HUDEP-2 (cell line): ENCODE measurements around the gene RNF115.
"Not testable (repeated sequence)": the region's sequence is repeated elsewhere in the genome, so short reads cannot be mapped to it uniquely, and the experiment has no call there.

Experiments
- DNase-seq, 76 experiments: peaks; one replicate each; lab custom pipeline; 2025; ENCODE audit not compliant: unreplicated experiment in 76 of 76; lab: John Stamatoyannopoulos, UW

RNF115 gene

GRCh38 chr1:145823565-145824498 is at the start of gene RNF115, which contains the start of gene POLR3C:
Gene RNF115 (minus strand): TSS chr1:145824095. CDS start chr1:145823873, 222 bp downstream.
Gene POLR3C (plus strand): TSS chr1:145824200. CDS start chr1:145825777, 1,577 bp downstream.
- peak in 74 of 76 experiments; percentile 48 to 91 (median 83) for DNase-seq

GRCh38 chr1:145871994-145872924 is 48.4 kb upstream of the RNF115 start:
- DNase-seq = no peak

- DNase-seq = no peak
Observed at GRCh38 chr1:145868232-145868631, 44.3 kb upstream of the RNF115 start.

- no peak for DNase-seq
Observed at GRCh38 chr1:145863282-145864018, 39.6 kb upstream of the RNF115 start.

GRCh38 chr1:145859491-145860023 is 35.7 kb upstream of the RNF115 start:
- DNase-seq = peak in 71 of 76 experiments; percentile 25 to 84 (median 62)

- peak in 73 of 76 experiments; percentile 44 to 93 (median 82) for DNase-seq
Observed at GRCh38 chr1:145858901-145859490, 35.1 kb upstream of the RNF115 start, which contains the start of gene PIAS3. Gene PIAS3 (minus strand): TSS chr1:145859081. CDS start chr1:145858990, 91 bp downstream.

GRCh38 chr1:145858238-145858900 is 34.5 kb upstream of the RNF115 start:
- DNase-seq = peak in 34 of 76 experiments; percentile 5 to 52 (median 24)

GRCh38 chr1:145857170-145857569 is 33.3 kb upstream of the RNF115 start:
- DNase-seq = no peak

- DNase-seq = no peak
Observed at GRCh38 chr1:145855426-145855948, 31.6 kb upstream of the RNF115 start.

- DNase-seq = no peak
Observed at GRCh38 chr1:145849356-145850160, 25.7 kb upstream of the RNF115 start.

- no peak for DNase-seq
Observed at GRCh38 chr1:145847827-145848226, 23.9 kb upstream of the RNF115 start.

GRCh38 chr1:145846201-145846612 is 22.3 kb upstream of the RNF115 start:
- DNase-seq = peak in 35 of 76 experiments; percentile 9 to 54 (median 25)

- DNase-seq = peak in 71 of 76 experiments; percentile 12 to 83 (median 65)
Observed at GRCh38 chr1:145845514-145846161, 21.7 kb upstream of the RNF115 start, which contains the start of gene NUDT17. Gene NUDT17 (plus strand): TSS chr1:145845630. CDS start chr1:145845641, 11 bp downstream.

GRCh38 chr1:145845144-145845513 is 21.2 kb upstream of the RNF115 start:
- peak in 8 of 76 experiments; percentile 19 to 57 (median 30) for DNase-seq

- no peak for DNase-seq
Observed at GRCh38 chr1:145843031-145843430, 19.1 kb upstream of the RNF115 start.

GRCh38 chr1:145837656-145838055 is 13.8 kb upstream of the RNF115 start:
- DNase-seq = no peak

GRCh38 chr1:145830810-145831209 is 6.9 kb upstream of the RNF115 start:
- DNase-seq = not testable (repeated sequence)
